Esophagus squamous epithelium (tissue), 4 donors: ENCODE measurements around the gene TUT4.

Source experiments
- POLR2A ChIP-seq, 4 donors: fragments of 450-650 bp; IDR thresholded peaks; one replicate each; pipeline ENCODE4 v1.6.1; 2017; ENCODE audit warnings: antibody characterized with exemption in 4 of 4, mild to moderate bottlenecking in 4 of 4, moderate library complexity in 3 of 4
- TF ChIP-seq, protein P1 (sequence below), 6 experiments: fragments of 450-650 bp in 4 of 6; fragments of 200-600 bp in 2 of 6; sonication (generic) in 2 of 6; IDR thresholded peaks; one replicate each; pipeline ENCODE4 v1.5.1; 2016 to 2019; ENCODE audit warnings: antibody characterized with exemption in 6 of 6, mild to moderate bottlenecking in 4 of 6, moderate library complexity in 4 of 6

DNA sequence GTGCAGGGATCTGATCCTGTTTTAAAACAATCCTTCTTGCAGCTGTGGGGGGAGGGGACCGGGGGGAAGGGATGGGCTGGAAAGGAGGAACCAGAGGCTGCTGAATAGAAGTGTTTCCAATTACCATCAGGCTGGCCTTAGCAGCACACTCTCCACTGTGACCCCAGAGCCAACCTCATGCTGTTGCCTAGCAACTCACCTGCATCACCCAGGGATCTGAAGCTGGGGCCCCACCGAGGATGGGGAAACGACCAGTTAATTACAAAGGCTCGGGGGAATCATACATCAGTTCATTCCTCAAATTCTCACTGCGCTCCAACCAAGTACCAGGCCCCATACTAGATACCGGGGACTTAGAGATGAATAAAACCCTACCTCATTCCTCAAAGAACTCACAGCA lies 37.4 kb upstream of the TUT4 start:
- TF ChIP-seq, protein P1, sequence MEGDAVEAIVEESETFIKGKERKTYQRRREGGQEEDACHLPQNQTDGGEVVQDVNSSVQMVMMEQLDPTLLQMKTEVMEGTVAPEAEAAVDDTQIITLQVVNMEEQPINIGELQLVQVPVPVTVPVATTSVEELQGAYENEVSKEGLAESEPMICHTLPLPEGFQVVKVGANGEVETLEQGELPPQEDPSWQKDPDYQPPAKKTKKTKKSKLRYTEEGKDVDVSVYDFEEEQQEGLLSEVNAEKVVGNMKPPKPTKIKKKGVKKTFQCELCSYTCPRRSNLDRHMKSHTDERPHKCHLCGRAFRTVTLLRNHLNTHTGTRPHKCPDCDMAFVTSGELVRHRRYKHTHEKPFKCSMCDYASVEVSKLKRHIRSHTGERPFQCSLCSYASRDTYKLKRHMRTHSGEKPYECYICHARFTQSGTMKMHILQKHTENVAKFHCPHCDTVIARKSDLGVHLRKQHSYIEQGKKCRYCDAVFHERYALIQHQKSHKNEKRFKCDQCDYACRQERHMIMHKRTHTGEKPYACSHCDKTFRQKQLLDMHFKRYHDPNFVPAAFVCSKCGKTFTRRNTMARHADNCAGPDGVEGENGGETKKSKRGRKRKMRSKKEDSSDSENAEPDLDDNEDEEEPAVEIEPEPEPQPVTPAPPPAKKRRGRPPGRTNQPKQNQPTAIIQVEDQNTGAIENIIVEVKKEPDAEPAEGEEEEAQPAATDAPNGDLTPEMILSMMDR (IDR thresholded peaks at IDR 0.05) = no peak
- TF ChIP-seq POLR2A (IDR thresholded peaks at IDR 0.05) = no peak
